Suprapubic skin (tissue), 3 donors: ENCODE measurements around the gene DCTN3.

Experiments
- CTCF ChIP-seq, 2 donors: fragments of 200-600 bp in 1 of 2; fragments of 450-650 bp in 1 of 2; sonication (generic) in 1 of 2; IDR thresholded peaks; one replicate each; pipeline ENCODE4 v1.5.1; 2016 to 2019; ENCODE audit warnings: antibody characterized with exemption in 2 of 2, mild to moderate bottlenecking in 1 of 2, moderate library complexity in 1 of 2
- POLR2AphosphoS5 ChIP-seq, 3 donors: sonication (generic); formaldehyde crosslinking; IDR thresholded peaks; one replicate each; pipeline ENCODE4 v1.6.1; 2017; ENCODE audit warnings: antibody characterized with exemption in 3 of 3

- TF ChIP-seq CTCF (IDR thresholded peaks at IDR 0.05), result no peak
- TF ChIP-seq POLR2AphosphoS5 (IDR thresholded peaks at IDR 0.05), result no peak
Observed at GRCh38 chr9:34606905-34607304, 13.4 kb downstream of the DCTN3 start.
